ENCODE data around the gene CLDN34.

CLDN34 gene

DNA sequence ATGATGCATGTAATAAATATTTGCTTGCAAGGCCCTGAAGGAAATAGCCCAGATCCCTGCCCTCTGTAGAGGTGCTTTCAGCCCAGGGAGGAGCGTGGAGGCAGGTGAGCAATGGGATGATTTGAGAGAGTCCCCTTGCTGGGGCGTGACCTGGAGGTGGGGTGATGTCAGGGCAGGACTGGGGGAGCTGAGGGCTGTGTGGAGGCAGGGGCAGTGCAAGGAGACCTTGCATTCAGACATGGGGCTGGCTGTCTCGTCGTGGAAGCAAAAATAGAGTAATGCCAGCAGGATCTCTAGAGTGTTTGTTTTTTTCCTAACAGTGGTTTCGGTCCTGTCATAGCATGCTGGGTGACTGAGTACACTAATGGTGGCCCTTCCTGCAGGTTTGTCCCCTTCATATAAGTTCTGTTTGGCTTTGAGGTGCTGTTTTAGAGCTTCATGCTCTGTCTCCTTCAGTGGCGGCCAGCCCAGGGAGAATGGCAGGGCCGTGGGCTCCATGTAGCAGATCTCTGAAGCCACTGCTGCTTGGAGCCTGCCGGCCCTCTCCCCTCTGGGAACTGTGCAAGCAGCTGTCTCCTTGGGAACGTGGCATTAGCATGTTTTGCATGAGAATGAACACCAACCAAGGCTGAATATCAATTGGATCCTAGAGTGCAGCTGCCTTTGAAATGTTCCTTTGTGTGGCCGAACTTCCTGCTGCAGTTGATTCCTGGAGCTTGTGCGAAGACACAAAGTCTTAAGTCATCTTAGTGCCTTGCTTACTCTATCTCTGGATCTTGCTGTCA lies 39.3 kb upstream of the CLDN34 start:
- no peak overlapping the region for H3K4me3 ChIP-seq (ENCODE audit: low read depth, low read length)
- TF ChIP-seq, protein P1, sequence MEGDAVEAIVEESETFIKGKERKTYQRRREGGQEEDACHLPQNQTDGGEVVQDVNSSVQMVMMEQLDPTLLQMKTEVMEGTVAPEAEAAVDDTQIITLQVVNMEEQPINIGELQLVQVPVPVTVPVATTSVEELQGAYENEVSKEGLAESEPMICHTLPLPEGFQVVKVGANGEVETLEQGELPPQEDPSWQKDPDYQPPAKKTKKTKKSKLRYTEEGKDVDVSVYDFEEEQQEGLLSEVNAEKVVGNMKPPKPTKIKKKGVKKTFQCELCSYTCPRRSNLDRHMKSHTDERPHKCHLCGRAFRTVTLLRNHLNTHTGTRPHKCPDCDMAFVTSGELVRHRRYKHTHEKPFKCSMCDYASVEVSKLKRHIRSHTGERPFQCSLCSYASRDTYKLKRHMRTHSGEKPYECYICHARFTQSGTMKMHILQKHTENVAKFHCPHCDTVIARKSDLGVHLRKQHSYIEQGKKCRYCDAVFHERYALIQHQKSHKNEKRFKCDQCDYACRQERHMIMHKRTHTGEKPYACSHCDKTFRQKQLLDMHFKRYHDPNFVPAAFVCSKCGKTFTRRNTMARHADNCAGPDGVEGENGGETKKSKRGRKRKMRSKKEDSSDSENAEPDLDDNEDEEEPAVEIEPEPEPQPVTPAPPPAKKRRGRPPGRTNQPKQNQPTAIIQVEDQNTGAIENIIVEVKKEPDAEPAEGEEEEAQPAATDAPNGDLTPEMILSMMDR (IDR thresholded peaks at IDR 0.05; ENCODE audit: low read depth, low read length, missing control alignments): no peak
- DNase-seq (ENCODE audit: low read depth): no peak

DNA sequence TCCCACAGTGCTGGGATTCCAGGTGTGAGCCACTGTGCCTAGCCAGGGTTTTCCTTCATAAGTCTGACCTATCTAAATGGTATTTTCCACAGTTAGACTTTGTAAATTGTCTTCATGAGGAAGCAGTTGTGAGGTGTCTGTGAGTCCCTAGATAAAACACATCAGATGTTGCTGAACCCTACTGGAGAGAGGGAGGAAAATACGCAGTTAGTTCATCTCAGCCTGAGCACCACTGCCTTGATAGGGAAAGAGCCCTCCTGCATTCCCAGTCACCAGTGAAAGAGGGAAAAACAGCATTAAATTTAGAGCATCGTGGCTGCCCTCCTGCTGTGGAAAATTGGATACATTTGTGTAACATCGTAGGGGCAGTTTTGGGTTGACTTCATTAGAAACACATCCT lies 31.7 kb upstream of the CLDN34 start:
- TF ChIP-seq, protein P1 (IDR thresholded peaks at IDR 0.05; ENCODE audit: low read depth, low read length, missing control alignments): no peak
- H3K4me3 ChIP-seq (ENCODE audit: low read depth, low read length): no peak overlapping the region
- no peak for DNase-seq (ENCODE audit: low read depth)

DNA sequence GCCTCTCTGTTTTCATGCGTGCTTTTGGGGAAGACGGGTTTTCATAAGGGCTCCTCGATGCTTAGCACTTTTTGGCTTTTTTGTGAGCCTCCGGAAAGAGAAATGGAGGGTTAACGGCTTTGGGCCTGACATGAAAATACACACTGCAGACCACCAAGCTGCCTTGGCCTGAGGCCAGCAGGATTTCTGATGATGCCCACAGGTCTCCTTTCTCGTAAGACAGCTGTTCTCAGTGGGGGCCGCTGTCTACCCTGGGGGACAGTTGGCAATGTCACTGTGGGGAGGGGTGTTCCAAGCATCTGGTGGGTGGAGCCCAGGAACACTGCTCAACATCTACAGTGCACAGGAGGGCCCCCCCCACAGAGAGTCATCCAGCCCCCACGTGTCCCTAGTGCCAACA lies 29.4 kb upstream of the CLDN34 start:
- no peak overlapping the region for H3K4me3 ChIP-seq (ENCODE audit: low read depth, low read length)
- TF ChIP-seq, protein P1 (IDR thresholded peaks at IDR 0.05; ENCODE audit: low read depth, low read length, missing control alignments): no peak
- DNase-seq (ENCODE audit: low read depth): no peak

DNA sequence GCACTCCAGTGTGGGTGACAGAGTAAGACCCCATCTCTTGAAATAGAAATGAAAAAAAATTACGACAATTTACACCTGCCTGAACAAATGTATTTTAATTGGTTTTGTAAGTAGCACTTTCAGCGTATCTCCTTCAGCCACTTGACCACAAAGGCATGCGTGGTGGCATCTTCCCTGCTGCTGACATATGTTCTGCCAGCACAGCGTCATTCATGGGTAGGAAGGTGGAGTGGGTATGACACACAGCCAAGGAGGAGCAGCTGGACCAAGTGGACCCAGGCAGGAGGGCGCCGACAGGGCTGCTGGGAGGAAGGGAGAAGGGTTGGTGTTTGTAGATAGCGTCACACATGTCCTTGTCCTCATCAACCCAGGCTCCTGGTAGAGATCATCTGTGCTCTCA lies 28.6 kb upstream of the CLDN34 start:
- DNase-seq (ENCODE audit: low read depth): no peak
- H3K4me3 ChIP-seq (ENCODE audit: low read depth, low read length): no peak overlapping the region
- TF ChIP-seq, protein P1 (IDR thresholded peaks at IDR 0.05; ENCODE audit: low read depth, low read length, missing control alignments): no peak

DNA sequence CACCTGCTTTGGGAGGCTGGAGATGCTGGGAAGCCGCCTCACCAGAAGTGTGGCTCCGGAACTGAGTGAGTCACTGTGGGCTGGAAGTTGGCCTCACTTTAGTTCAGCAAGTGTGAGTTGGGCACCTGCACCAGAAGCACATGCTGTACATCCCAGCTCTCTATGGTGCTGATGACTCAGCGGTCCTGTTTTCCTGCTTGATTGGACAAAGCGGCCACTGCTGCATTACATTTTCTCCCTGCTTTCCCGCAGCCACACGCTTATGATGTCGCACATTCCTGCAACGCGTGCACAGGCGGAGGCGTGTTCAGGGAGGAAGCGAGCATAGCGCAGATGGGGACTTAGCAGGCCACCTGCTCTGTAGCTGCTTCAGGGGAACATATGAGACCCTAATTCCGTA lies 26.7 kb upstream of the CLDN34 start:
- TF ChIP-seq, protein P1 (IDR thresholded peaks at IDR 0.05; ENCODE audit: low read depth, low read length, missing control alignments): no peak
- H3K4me3 ChIP-seq (ENCODE audit: low read depth, low read length): no peak overlapping the region
- DNase-seq (ENCODE audit: low read depth): no peak

DNA sequence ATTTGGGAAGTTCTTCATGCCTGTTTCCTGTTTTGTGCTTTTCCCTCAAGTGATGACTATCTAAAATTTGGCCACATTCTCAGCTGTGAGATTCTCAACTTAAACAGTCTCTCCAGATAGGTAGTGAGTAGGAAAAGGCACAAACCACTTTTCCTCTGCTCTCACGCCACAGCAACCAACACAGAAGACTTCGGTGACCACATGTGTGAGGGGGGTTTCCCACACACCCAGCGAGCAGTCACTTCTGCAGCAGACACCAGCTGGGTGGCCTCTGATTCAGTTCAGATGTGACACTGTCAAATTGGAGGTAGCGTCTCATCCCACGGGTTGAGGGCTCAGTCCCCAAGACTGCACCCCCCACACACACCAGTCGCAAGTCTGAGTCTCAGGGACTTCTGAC lies 25.1 kb upstream of the CLDN34 start:
- peak; percentile 68 for DNase-seq (ENCODE audit: low read depth)
- H3K4me3 ChIP-seq (ENCODE audit: low read depth, low read length): no peak overlapping the region
- TF ChIP-seq, protein P1 (IDR thresholded peaks at IDR 0.05; ENCODE audit: low read depth, low read length, missing control alignments): no peak

DNA sequence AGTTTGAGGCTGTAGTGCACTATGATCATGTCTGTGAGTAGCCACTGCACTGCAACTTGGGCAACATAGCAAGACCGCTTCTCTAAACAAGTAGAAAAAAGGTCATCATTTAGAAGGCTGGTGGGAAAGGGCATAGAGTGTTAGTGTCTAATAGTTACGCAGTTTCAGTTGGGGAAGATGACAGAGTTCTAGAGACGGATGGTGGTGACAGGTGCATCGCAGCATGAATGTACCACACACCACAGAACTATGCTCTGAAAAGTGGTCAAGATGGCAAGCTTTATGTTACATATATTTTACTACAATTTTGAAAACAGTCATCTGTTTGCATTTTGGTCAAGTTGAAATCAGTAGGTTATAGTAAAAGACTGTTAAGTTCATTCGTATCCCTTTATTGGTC lies 23.7 kb upstream of the CLDN34 start:
- no peak for DNase-seq (ENCODE audit: low read depth)
- TF ChIP-seq, protein P1 (IDR thresholded peaks at IDR 0.05; ENCODE audit: low read depth, low read length, missing control alignments): no peak
- H3K4me3 ChIP-seq (ENCODE audit: low read depth, low read length): no peak overlapping the region

All from GM12864 (cell line).